B cell (primary cell): ENCODE data around the gene DEFB112.

ENCODE experiments used
- EZH2 ChIP-seq: IDR thresholded peaks from 2 replicates; pipeline ENCODE4 v1.6.1; 2012; ENCODE audit warnings: borderline replicate concordance, low read depth, mild to moderate bottlenecking, moderate library complexity, low read length; ENCODE audit not compliant: insufficient read depth, poor library complexity, severe bottlenecking
- TF ChIP-seq, protein P1 (sequence below): fragments of 200-600 bp; IDR thresholded peaks from one replicate; pipeline ENCODE4 v1.8.0; 2022; ENCODE audit warnings: antibody characterized with exemption, mild to moderate bottlenecking

DNA sequence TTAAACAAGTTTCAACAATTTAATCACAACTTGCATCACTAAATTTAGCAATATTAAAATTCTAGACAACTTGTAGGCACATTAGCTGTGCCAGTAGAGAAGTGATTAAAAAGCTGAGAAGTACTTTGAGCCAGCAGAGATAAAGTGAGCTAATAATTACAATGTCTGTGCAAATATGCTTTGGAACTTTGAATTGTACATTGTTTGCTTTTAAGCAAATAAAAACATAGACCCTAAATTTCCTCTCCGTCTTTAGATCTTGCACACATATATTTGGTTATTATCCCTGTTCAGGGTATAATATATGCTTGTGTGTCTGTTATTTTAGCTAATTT is 44.2 kb upstream of the DEFB112 start:
- TF ChIP-seq, protein P1, sequence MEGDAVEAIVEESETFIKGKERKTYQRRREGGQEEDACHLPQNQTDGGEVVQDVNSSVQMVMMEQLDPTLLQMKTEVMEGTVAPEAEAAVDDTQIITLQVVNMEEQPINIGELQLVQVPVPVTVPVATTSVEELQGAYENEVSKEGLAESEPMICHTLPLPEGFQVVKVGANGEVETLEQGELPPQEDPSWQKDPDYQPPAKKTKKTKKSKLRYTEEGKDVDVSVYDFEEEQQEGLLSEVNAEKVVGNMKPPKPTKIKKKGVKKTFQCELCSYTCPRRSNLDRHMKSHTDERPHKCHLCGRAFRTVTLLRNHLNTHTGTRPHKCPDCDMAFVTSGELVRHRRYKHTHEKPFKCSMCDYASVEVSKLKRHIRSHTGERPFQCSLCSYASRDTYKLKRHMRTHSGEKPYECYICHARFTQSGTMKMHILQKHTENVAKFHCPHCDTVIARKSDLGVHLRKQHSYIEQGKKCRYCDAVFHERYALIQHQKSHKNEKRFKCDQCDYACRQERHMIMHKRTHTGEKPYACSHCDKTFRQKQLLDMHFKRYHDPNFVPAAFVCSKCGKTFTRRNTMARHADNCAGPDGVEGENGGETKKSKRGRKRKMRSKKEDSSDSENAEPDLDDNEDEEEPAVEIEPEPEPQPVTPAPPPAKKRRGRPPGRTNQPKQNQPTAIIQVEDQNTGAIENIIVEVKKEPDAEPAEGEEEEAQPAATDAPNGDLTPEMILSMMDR = no peak
- no peak for TF ChIP-seq EZH2
